Smooth muscle cell of bladder (primary cell): ENCODE measurements around the gene NOL7. TPM values are rescaled to one million over a fixed set of nuclear protein-coding genes. Genes with fewer than 3 reads are reported as not detected.

Experiments
- total RNA-seq: library from RNA; depleted of rRNA; stranded (reverse); fragments of >200 nt; gene quantifications from 2 replicates; pipeline ENCODE4 v1.2.3, GENCODE V29; 2014

NOL7 gene
- 43.6 and 48.2 TPM in 2 replicates for total RNA-seq

GRCh38 chr6:13614926-13615791, at the start of gene NOL7:
NOL7 (plus strand) TSS chr6:13615335; CDS start chr6:13615359, 24 bp downstream.

DNA sequence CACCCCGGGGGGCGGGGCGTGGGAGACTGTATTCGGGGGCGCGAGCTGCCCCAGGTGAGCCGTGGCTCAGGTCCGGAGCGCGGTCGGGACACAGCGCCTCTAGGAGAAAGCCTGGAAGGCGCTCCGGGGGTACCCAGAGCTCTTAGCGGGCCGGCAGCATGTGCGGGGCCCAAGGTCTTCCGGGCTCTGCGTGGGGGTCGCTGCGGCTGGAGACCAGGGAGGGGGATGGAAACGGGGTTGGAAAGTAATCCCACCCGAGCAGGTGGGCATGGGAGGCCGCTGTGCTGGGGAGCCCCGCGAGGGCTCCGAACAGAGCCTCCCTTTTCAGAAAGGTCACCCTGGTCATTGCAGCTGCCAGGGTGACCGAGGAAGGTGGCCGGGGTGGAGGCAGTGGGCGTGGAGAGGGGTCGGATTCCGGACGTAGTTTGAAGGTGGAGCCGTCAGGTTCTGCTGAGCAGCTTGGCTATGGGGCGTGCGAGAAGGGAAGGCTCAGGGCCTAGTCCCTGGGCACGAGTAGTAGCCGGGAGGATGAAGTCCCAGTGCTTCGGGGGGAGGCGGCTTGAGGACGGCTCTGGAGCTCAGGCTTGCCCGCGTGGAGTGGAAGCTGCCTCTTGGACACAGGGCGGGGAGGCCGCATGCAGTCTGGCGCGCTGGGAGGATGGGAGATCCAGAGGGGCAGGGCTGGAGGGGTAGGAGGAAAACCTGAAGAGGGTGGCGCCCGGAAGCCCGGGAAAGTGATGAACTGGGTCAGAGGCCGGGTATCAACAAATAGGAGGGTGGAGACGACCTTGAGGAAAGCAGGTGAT, 40.4 kb upstream of the NOL7 start, which contains the start of gene SIRT5:
TSS of gene SIRT5 (plus strand) at position 31 of the 806 bp plus-strand sequence. CDS start 9,510 bp downstream, outside the sequence.

Other genes starting within 250 kb of the NOL7 start
- 6.4 and 10.3 TPM in 2 replicates for gene GFOD1, start 127.7 kb upstream of the NOL7 start, total RNA-seq
- gene SIRT5, start 40.7 kb upstream of the NOL7 start, total RNA-seq: 6.3 and 6.4 TPM in 2 replicates
- gene RANBP9, start 96.5 kb downstream of the NOL7 start, total RNA-seq: 34.6 and 38.4 TPM in 2 replicates
- 6.7 and 8.4 TPM in 2 replicates for gene MCUR1, start 199.2 kb downstream of the NOL7 start, total RNA-seq